Measurements from ENCODE around the gene HAPLN2.
"Not testable (repeated sequence)": the region's sequence is repeated elsewhere in the genome, so short reads cannot be mapped to it uniquely, and the experiment has no call there.

Gene HAPLN2

DNA sequence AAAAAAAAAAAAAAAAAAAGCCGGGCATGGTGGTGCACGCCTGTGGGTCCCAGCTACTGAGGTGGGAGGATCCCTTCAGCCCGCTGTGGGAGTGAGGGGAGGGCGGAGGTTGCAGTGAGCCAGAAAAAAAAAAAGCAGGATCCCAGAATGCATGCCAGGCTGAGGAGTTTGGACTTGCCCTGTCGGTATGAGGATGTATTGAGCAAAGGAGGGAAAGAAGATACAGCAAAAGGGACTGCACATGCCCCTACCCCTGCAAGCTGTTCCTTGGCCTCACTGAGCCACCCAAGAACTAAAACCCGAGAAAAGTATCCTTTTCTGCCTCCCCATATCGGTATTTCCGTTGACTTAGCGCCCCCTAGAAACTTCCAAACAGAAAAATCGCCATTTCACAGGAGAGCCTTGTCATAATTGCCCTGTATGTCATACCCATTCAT, 16.6 kb upstream of the HAPLN2 start:
- no peak overlapping the region for H3K4me3 ChIP-seq (ENCODE audit: low read depth, low read length)
- TF ChIP-seq, protein P1, sequence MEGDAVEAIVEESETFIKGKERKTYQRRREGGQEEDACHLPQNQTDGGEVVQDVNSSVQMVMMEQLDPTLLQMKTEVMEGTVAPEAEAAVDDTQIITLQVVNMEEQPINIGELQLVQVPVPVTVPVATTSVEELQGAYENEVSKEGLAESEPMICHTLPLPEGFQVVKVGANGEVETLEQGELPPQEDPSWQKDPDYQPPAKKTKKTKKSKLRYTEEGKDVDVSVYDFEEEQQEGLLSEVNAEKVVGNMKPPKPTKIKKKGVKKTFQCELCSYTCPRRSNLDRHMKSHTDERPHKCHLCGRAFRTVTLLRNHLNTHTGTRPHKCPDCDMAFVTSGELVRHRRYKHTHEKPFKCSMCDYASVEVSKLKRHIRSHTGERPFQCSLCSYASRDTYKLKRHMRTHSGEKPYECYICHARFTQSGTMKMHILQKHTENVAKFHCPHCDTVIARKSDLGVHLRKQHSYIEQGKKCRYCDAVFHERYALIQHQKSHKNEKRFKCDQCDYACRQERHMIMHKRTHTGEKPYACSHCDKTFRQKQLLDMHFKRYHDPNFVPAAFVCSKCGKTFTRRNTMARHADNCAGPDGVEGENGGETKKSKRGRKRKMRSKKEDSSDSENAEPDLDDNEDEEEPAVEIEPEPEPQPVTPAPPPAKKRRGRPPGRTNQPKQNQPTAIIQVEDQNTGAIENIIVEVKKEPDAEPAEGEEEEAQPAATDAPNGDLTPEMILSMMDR (IDR thresholded peaks at IDR 0.05; ENCODE audit: low read depth, low read length, missing control alignments), result no peak
- in situ Hi-C loops (cut with HindIII; ENCODE audit: low sequenced_read_pairs), result no loop called here
- DNase-seq (ENCODE audit: low read depth), result no peak

DNA sequence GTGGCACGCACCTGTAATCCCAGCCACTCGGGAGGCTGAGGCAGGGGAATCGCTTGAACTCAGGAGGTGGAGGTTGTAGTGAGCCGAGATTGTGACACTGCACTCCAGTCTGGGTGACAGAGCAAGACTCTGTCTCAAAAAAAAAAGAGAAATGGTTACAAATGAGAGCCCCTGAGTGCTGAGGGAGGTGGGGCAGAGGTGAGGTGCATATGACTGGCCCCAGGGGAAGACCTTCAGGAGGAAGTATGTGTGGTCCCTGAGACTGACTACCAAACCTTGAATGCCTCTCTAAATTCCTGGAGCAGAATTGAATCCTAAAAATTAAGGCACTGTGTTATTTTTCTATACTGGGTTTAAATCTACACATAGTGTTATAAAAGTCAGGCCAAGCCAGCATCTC, 11.9 kb upstream of the HAPLN2 start:
- H3K4me3 ChIP-seq (ENCODE audit: low read depth, low read length); DNase-seq (ENCODE audit: low read depth); in situ Hi-C loops (cut with HindIII; ENCODE audit: low sequenced_read_pairs): not testable (repeated sequence)

DNA sequence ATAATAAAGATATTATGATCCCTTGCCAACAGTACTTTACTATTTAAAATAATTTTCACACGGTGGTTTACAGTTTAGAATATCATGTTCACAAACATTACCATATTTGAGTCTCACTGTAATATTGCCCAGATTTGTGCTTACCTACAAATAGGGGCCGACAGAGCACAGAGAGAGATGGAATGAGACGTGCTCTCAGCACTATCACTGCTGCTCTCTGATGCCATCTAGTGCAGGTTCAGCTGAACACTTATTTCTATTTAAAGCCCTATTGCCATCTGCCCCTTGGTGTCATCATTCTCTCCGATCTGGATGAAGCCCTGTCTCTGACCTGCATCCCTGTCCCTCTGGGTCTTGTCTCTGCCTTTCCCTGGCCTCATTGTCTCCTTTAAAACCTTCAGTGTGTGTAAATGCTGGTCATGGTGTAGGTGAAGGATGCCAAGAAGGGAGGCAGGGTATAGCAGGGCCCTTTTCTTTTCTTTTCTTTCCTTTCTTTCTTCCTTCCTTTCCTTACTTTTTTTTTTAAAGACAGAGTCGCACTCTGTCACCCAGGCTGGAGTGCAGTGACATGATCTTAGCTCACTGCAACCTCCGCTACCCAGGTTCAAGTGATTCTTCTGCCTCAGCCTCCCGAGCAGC, 11.1 kb upstream of the HAPLN2 start:
- TF ChIP-seq, protein P1 (IDR thresholded peaks at IDR 0.05; ENCODE audit: low read depth, low read length, missing control alignments), result peak; percentile 89
- DNase-seq (ENCODE audit: low read depth), result peak; percentile 49
- in situ Hi-C loops (cut with HindIII; ENCODE audit: low sequenced_read_pairs), result no loop called here
- H3K4me3 ChIP-seq (ENCODE audit: low read depth, low read length), result no peak overlapping the region

DNA sequence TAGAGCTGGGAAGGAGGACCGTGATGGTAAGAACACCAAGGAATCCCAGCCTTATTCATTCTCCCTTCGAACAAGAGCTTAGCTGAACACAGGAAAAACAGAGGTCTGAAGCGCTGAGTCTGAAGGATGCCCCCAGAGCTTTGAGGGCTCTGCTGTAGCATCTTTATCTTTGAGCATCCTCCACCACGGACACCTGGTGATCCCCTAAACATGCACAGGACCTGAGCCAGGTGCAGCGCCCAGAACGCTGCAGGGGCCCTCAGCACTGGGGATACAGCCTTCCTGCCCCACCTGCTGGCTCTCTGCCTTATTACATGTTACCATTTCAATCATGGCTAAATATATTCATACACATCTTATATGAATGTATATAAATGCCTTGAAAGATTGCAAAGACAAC, 10.2 kb upstream of the HAPLN2 start:
- no peak for DNase-seq (ENCODE audit: low read depth)

DNA sequence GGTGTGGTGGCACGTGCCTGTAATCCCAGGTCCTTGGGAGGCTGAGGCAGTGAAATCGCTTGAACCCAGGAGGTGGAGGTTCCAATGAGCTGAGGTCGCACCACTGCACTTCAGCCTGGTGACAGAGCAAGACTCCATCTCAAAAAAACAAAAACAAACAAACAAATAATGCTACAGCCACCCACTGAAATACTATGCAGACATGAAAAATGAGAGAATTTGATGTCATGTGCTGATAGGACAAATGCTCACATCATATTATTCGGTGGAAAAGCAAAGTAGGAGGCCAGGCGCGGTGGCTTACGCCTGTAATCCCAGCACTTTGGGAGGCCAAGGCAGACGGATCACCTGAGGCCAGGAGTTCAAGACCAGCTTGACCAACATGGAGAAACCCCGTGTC, 9.1 kb upstream of the HAPLN2 start:
- H3K4me3 ChIP-seq (ENCODE audit: low read depth, low read length); DNase-seq (ENCODE audit: low read depth); in situ Hi-C loops (cut with HindIII; ENCODE audit: low sequenced_read_pairs): not testable (repeated sequence)

More for the DNA sequence above, 10.2 kb upstream of the HAPLN2 start:
- no peak overlapping the region for H3K4me3 ChIP-seq (ENCODE audit: low read depth, low read length)
- in situ Hi-C loops (cut with HindIII; ENCODE audit: low sequenced_read_pairs), result no loop called here
- TF ChIP-seq, protein P1 (IDR thresholded peaks at IDR 0.05; ENCODE audit: low read depth, low read length, missing control alignments), result peak; percentile 56

DNA sequence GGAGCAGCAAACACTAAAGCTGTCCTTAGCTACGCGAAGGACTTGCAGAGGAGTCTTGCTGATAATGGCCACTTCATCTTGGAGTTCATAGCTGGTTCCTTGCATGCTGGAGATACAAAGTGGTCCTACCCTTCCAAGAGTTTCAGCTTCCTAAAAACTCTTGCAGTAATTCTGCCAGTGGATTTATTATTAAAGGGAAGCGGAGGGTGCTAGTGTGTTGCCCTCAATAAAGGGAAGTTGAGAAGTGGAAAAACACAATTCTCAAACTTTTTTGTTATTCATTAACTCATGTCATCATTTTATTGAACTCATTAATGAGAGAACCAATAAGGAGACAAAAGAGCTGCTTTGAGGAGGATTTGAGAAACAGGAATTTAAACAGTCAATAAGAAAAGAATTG, 6.5 kb upstream of the HAPLN2 start:
- DNase-seq (ENCODE audit: low read depth), result no peak
- TF ChIP-seq, protein P1 (IDR thresholded peaks at IDR 0.05; ENCODE audit: low read depth, low read length, missing control alignments), result no peak
- H3K4me3 ChIP-seq (ENCODE audit: low read depth, low read length), result no peak overlapping the region
- in situ Hi-C loops (cut with HindIII; ENCODE audit: low sequenced_read_pairs), result no loop called here

DNA sequence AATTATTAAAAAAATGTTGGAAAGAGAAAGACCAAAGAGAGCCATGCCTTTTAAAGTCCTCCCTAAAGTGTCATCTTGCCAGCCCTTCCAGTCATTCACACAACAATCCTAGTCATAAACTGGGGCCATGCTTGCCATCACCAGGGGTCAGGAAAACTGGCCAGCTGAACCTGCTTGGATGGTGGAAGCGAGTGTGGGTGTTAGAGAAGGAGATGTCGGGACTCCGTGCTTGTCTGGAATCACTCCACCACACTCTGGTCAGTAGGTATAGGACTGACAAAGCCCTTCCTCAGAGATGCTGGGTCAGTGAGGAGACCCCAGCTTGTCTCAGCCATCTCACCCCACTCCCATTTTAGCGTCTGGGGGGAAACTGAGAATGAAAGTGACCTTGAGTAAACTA, 3.3 kb upstream of the HAPLN2 start:
- no peak overlapping the region for H3K4me3 ChIP-seq (ENCODE audit: low read depth, low read length)
- TF ChIP-seq, protein P1 (IDR thresholded peaks at IDR 0.05; ENCODE audit: low read depth, low read length, missing control alignments), result no peak
- no peak for DNase-seq (ENCODE audit: low read depth)
- in situ Hi-C loops (cut with HindIII; ENCODE audit: low sequenced_read_pairs), result no loop called here

DNA sequence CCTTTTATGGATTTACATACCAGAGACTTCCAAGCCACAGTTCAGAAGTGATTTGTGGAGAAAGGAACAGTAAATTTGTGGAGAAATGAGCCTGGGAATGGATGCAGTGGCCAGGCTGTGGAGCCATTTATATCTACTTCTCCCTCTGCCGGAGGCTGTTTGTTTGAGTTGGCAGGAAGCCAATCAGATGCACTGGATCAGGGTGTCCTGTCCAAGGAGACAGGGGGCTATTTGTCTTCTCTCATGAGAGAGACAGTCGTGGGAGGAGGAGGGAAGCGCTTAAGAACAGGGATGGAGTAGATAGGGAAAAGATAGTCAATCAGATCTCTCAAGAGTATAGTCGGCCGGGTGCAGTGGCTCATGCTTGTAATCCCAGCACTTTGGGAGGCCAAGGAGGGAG, 2.8 kb upstream of the HAPLN2 start:
- in situ Hi-C loops (cut with HindIII; ENCODE audit: low sequenced_read_pairs), result no loop called here
- TF ChIP-seq, protein P1 (IDR thresholded peaks at IDR 0.05; ENCODE audit: low read depth, low read length, missing control alignments), result peak; percentile 9
- H3K4me3 ChIP-seq (ENCODE audit: low read depth, low read length), result no peak overlapping the region
- no peak for DNase-seq (ENCODE audit: low read depth)

All from astrocyte of the cerebellum (primary cell).